IMR-90 (cell line): ENCODE measurements around the gene IER5L. TPM values are rescaled to one million over a fixed set of nuclear protein-coding genes. Genes with fewer than 3 reads are reported as not detected.

Experiments used
- ATAC-seq: fragments of 200-7000 bp; cut with Tn5 transposase; 2 replicates; pipeline ENCODE4 v1.9.1; 2020; ENCODE audit warnings: low read depth, mild to moderate bottlenecking, moderate library complexity
- BruUV-seq: library from RNA; stranded (reverse); fragments of 400-500 nt; replicated peaks from 2 replicates; lab custom pipeline; 2021; lab: Mats Ljungman, UMichigan
- CTCF ChIA-PET: fragments of 300-600 bp; formaldehyde crosslinking; extraction: SDS; loops from one replicate; lab custom pipeline; 2021; ENCODE audit warnings: antibody characterized with exemption; lab: Yijun Ruan, JAX
- POLR2A ChIA-PET: fragments of 300-600 bp; sonication (Branson Sonifier 250); formaldehyde crosslinking; loops from one replicate; lab custom pipeline; 2022; ENCODE audit warnings: antibody characterized with exemption; ENCODE audit not compliant: unreplicated experiment; lab: Charles Lee
- DNase-seq: peaks from one replicate; pipeline ENCODE4 v3.0.0; 2013
- H2AFZ ChIP-seq: replicated peaks from 2 replicates; pipeline ENCODE3; 2013; ENCODE audit warnings: low read length, mild to moderate bottlenecking; ENCODE audit not compliant: poor library complexity
- H2AK5ac ChIP-seq: 2 replicates; pipeline ENCODE4 v1.6.1; 2013; ENCODE audit warnings: low read depth, low read length, inconsistent platforms
- H2AK9ac ChIP-seq: replicated peaks from 2 replicates; pipeline ENCODE3; 2013; ENCODE audit warnings: mild to moderate bottlenecking, low read depth, low read length, moderate library complexity; ENCODE audit not compliant: poor library complexity
- H2BK120ac ChIP-seq: 2 replicates; pipeline ENCODE4 v1.6.1; 2013; ENCODE audit warnings: low read depth, low read length, inconsistent platforms
- H2BK15ac ChIP-seq: 3 replicates; pipeline ENCODE4 v1.6.1; 2013; ENCODE audit warnings: low read depth, low read length, inconsistent platforms
- H2BK20ac ChIP-seq: 2 replicates; pipeline ENCODE4 v1.6.1; 2013; ENCODE audit warnings: low read depth, mild to moderate bottlenecking, inconsistent platforms, low read length, moderate library complexity
- H2BK5ac ChIP-seq: 2 replicates; pipeline ENCODE4 v1.6.1; 2013; ENCODE audit warnings: mild to moderate bottlenecking, low read depth, low read length, inconsistent platforms; ENCODE audit not compliant: poor library complexity, severe bottlenecking
- H3K14ac ChIP-seq: replicated peaks from 2 replicates; pipeline ENCODE4 v1.6.1; 2013; ENCODE audit warnings: low read depth, low read length, inconsistent platforms
- H3K18ac ChIP-seq: 2 replicates; pipeline ENCODE4 v1.6.1; 2013; ENCODE audit warnings: low read depth, low read length, control low read depth
- H3K23ac ChIP-seq: 2 replicates; pipeline ENCODE4 v1.6.1; 2013; ENCODE audit warnings: low read depth, low read length, inconsistent platforms
- H3K27ac ChIP-seq: 2 replicates; pipeline ENCODE4 v1.5.1; 2013; ENCODE audit warnings: mild to moderate bottlenecking, control low read depth, low read length; ENCODE audit not compliant: insufficient read depth
- H3K27me3 ChIP-seq: 2 replicates; pipeline ENCODE4 v1.6.1; 2013; ENCODE audit warnings: low read length; ENCODE audit not compliant: control insufficient read depth, insufficient read depth
- H3K36me3 ChIP-seq: 2 replicates; pipeline ENCODE4 v1.6.1; 2013; ENCODE audit warnings: low read length, mixed read lengths; ENCODE audit not compliant: control insufficient read depth, insufficient read depth
- H3K4ac ChIP-seq: 2 replicates; pipeline ENCODE4 v1.6.1; 2013; ENCODE audit warnings: low read depth, low read length, inconsistent platforms
- H3K4me1 ChIP-seq: 2 replicates; pipeline ENCODE4 v1.6.1; 2013; ENCODE audit warnings: low read length, mixed read lengths; ENCODE audit not compliant: control insufficient read depth, insufficient read depth
- H3K4me2 ChIP-seq: 2 replicates; pipeline ENCODE4 v1.6.1; 2013; ENCODE audit warnings: low read depth, mild to moderate bottlenecking, control low read depth, low read length, moderate library complexity
- H3K4me3 ChIP-seq: 2 replicates; pipeline ENCODE4 v1.5.1; 2013; ENCODE audit warnings: low read depth, mild to moderate bottlenecking, control low read depth, low read length, moderate library complexity; ENCODE audit not compliant: insufficient read depth
- H3K56ac ChIP-seq: 2 replicates; pipeline ENCODE4 v1.6.1; 2013; ENCODE audit warnings: low read length, inconsistent platforms; ENCODE audit not compliant: insufficient read depth; ENCODE audit errors: extremely low read depth
- H3K79me1 ChIP-seq, 2 experiments: 2 replicates each; pipeline ENCODE4 v1.6.1; 2013; ENCODE audit warnings: low read length in 2 of 2, inconsistent platforms in 1 of 2, low read depth in 1 of 2
- H3K9ac ChIP-seq: 2 replicates; pipeline ENCODE4 v1.6.1; 2013; ENCODE audit warnings: low read depth, low read length, control low read depth
- H3K9me1 ChIP-seq: 2 replicates; pipeline ENCODE4 v1.6.1; 2013; ENCODE audit warnings: low read length, inconsistent platforms; ENCODE audit not compliant: insufficient read depth
- H3K9me3 ChIP-seq: 2 replicates; pipeline ENCODE4 v1.6.1; 2013; ENCODE audit warnings: low read length; ENCODE audit not compliant: control insufficient read depth, insufficient read depth
- H4K20me1 ChIP-seq: 2 replicates; pipeline ENCODE4 v1.6.1; 2013; ENCODE audit warnings: low read length, inconsistent platforms; ENCODE audit not compliant: insufficient read depth
- H4K5ac ChIP-seq: 2 replicates; pipeline ENCODE4 v1.6.1; 2013; ENCODE audit warnings: mild to moderate bottlenecking, low read depth, low read length, control low read depth
- H4K8ac ChIP-seq, 2 experiments: 2 replicates each; pipeline ENCODE4 v1.6.1; 2013; ENCODE audit warnings: low read depth in 2 of 2, low read length in 2 of 2, control low read depth in 1 of 2, inconsistent platforms in 1 of 2
- H4K91ac ChIP-seq: 2 replicates; pipeline ENCODE4 v1.6.1; 2013; ENCODE audit warnings: low read depth, low read length, inconsistent platforms; ENCODE audit not compliant: insufficient read depth
- BHLHE40 ChIP-seq: fragments of 150-350 bp; IDR thresholded peaks from 2 replicates; pipeline ENCODE4 v1.6.1; 2016; ENCODE audit warnings: mild to moderate bottlenecking, low read depth, low read length
- CEBPB ChIP-seq: IDR thresholded peaks from 2 replicates; pipeline ENCODE4 v1.6.1; 2012; ENCODE audit warnings: low read depth, low read length, improper control_type of control experiment
- CHD1 ChIP-seq: IDR thresholded peaks from 2 replicates; pipeline ENCODE4 v1.6.1; 2012; ENCODE audit warnings: low read depth, low read length, improper control_type of control experiment
- CTCF ChIP-seq: conservative IDR thresholded peaks from 2 replicates; pipeline ENCODE4 v1.5.1; 2012; ENCODE audit warnings: mild to moderate bottlenecking, low read depth, low read length, improper control_type of control experiment
- ELK1 ChIP-seq: fragments of 150-350 bp; IDR thresholded peaks from 2 replicates; pipeline ENCODE4 v1.6.1; 2016; ENCODE audit warnings: low read depth, mild to moderate bottlenecking, low read length, moderate library complexity, borderline replicate concordance
- FOS ChIP-seq: fragments of 150-350 bp; IDR thresholded peaks from 2 replicates; pipeline ENCODE4 v1.6.1; 2016; ENCODE audit warnings: low read depth, low read length
- MAFK ChIP-seq: IDR thresholded peaks from 2 replicates; pipeline ENCODE4 v1.6.1; 2012; ENCODE audit warnings: low read depth, low read length, improper control_type of control experiment
- MAZ ChIP-seq: IDR thresholded peaks from 2 replicates; pipeline ENCODE4 v1.6.1; 2012; ENCODE audit warnings: low read depth, mild to moderate bottlenecking, low read length, improper control_type of control experiment, moderate library complexity, borderline replicate concordance
- MXI1 ChIP-seq: IDR thresholded peaks from 2 replicates; pipeline ENCODE4 v1.6.1; 2012; ENCODE audit warnings: low read depth, mild to moderate bottlenecking, low read length, moderate library complexity, borderline replicate concordance
- NFE2L2 ChIP-seq: fragments of 150-350 bp; IDR thresholded peaks from 2 replicates; pipeline ENCODE4 v1.6.1; 2016; ENCODE audit warnings: low read depth, mild to moderate bottlenecking, low read length
- POLR2A ChIP-seq: IDR thresholded peaks from 2 replicates; pipeline ENCODE4 v1.6.1; 2012; ENCODE audit warnings: mild to moderate bottlenecking, low read depth, low read length
- RAD21 ChIP-seq: IDR thresholded peaks from 2 replicates; pipeline ENCODE4 v1.6.1; 2012; ENCODE audit warnings: low read length, improper control_type of control experiment
- RCOR1 ChIP-seq: IDR thresholded peaks from 2 replicates; pipeline ENCODE4 v1.6.1; 2012; ENCODE audit warnings: mild to moderate bottlenecking, low read length, improper control_type of control experiment; ENCODE audit not compliant: insufficient replicate concordance
- RFX5 ChIP-seq: IDR thresholded peaks from 2 replicates; pipeline ENCODE4 v1.8.0; 2012; ENCODE audit warnings: low read depth, mild to moderate bottlenecking, low read length, moderate library complexity
- SMC3 ChIP-seq: fragments of 150-350 bp; IDR thresholded peaks from 2 replicates; pipeline ENCODE4 v1.6.1; 2016; ENCODE audit warnings: low read depth, mild to moderate bottlenecking, antibody characterized with exemption, low read length, moderate library complexity
- USF2 ChIP-seq: fragments of 150-350 bp; IDR thresholded peaks from 2 replicates; pipeline ENCODE4 v1.6.1; 2017; ENCODE audit warnings: mild to moderate bottlenecking, antibody characterized with exemption, low read length, low read depth
- WGBS, 2 experiments: methylation state at CpG; one replicate each; pipeline versions ENCODE4 v1.1.5 to v1.1.7; 2013; ENCODE audit warnings: missing lambda C conversion rate in 2 of 2; ENCODE audit not compliant: insufficient read length in 1 of 2; ENCODE audit errors: extremely low coverage in 2 of 2; 5-methylcytosine and 5-hydroxymethylcytosine counted together
- dilution Hi-C: fragments of 300-500 bp; cut with HindIII; formaldehyde crosslinking; loops from one replicate; pipeline ENCODE4 v1.14.3; 2018; ENCODE audit warnings: low sequenced_read_pairs; ENCODE audit not compliant: unreplicated experiment
- in situ Hi-C: fragments of 300-500 bp; cut with MboI; formaldehyde crosslinking; loops from 3 replicates; pipeline ENCODE4 v1.14.3; 2019; ENCODE audit warnings: low sequenced_read_pairs, inconsistent platforms, mixed read lengths
- intact Hi-C: fragments of 100-400 bp; cut with micrococcal nuclease; formaldehyde crosslinking; loops from 2 replicates; pipeline ENCODE4 v1.10.0; 2022
- polyA plus RNA-seq, 3 experiments: library from polyadenylated mRNA; depleted of rRNA; stranded (reverse); fragments of >200 nt; gene quantifications; 2 replicates each; pipeline ENCODE4 v1.2.3, GENCODE V29; 2012; ENCODE audit warnings: low replicate concordance in 1 of 3
- total RNA-seq: library from RNA; depleted of rRNA; stranded (reverse); fragments of >200 nt; gene quantifications from 2 replicates; pipeline ENCODE4 v1.2.3, GENCODE V29; 2012

The IER5L gene
- total and polyA plus RNA-seq, 2 of the 4 experiments (the other 2 are of a cell fraction): 12.5 to 13.4 TPM

GRCh38 chr9:129213551-129213950 lies 35.5 kb upstream of the IER5L start:
- Histone ChIP-seq H3K18ac (no peak overlapping the region), H2AFZ (no peak overlapping the region), H3K4me1 (no peaks in the 10 kb centered on the region), H2BK15ac (no peak overlapping the region), H4K91ac (no peak overlapping the region), H3K4me2 (no peak overlapping the region), H2AK5ac (no peak overlapping the region), H3K4me3 (no peak overlapping the region), H3K36me3 (no peaks in the 10 kb centered on the region), H4K8ac (no peak overlapping the region), H3K79me1 (no peaks in the 10 kb centered on the region), H4K5ac (no peak overlapping the region), H3K9ac (no peak overlapping the region), H2BK5ac (no peak overlapping the region), H2BK20ac (no peak overlapping the region), H3K27me3 (peaks cover 2% of the 10 kb centered on the region; the same call in 1 of the 2 replicates), H3K56ac (no peak overlapping the region), H3K4ac (no peak overlapping the region), H3K14ac (no peak overlapping the region), H3K9me1 (no peaks in the 10 kb centered on the region), H3K27ac (no peak overlapping the region), H2BK120ac (no peak overlapping the region), H3K23ac (no peak overlapping the region), H4K20me1 (no peaks in the 10 kb centered on the region), H2AK9ac (no peak overlapping the region), H3K9me3 (no peaks in the 10 kb centered on the region)
- WGBS, 2 experiments: 100% methylated on average over 1 of the region's 5 CpGs; no CpG with 5 or more reads in 1 of the 2 experiments
- intact Hi-C loops: no loop called here
- dilution Hi-C loops: no loop called here
- in situ Hi-C loops: no loop called here
- no TSS peak for BruUV-seq
- no peak for TF ChIP-seq CTCF
- TF ChIP-seq CHD1: no peak
- TF ChIP-seq FOS: no peak
- TF ChIP-seq RFX5: no peak
- no peak for TF ChIP-seq CEBPB
- no peak for TF ChIP-seq MAZ
- TF ChIP-seq USF2: no peak
- no peak for TF ChIP-seq MXI1
- TF ChIP-seq MAFK: no peak
- no peak for TF ChIP-seq RCOR1
- no peak for TF ChIP-seq NFE2L2
- no peak for TF ChIP-seq POLR2A
- no peak for TF ChIP-seq ELK1
- TF ChIP-seq SMC3: no peak
- TF ChIP-seq RAD21: no peak
- TF ChIP-seq BHLHE40: no peak
- ChIA-PET POLR2A (no interaction called here), CTCF (interaction anchor here (0.5 kb wide), 1 partner anchor 22 kb away, joined by 3 read pairs; no protein-coding TSS in a partner anchor)
- no peak for ATAC-seq
- DNase-seq: no peak
